SW480 (cell line): ENCODE results near the gene SKA1.
A peak's percentile ranks its signal among the peaks of the same experiment; 100 is the strongest.
"Not testable (repeated sequence)": the region's sequence is repeated elsewhere in the genome, so short reads cannot be mapped to it uniquely, and the experiment has no call there.

Experiments
- DNase-seq: peaks from one replicate; pipeline ENCODE4 v3.0.0-alpha.2; 2016; ENCODE audit warnings: low spot score

SKA1 gene

DNA sequence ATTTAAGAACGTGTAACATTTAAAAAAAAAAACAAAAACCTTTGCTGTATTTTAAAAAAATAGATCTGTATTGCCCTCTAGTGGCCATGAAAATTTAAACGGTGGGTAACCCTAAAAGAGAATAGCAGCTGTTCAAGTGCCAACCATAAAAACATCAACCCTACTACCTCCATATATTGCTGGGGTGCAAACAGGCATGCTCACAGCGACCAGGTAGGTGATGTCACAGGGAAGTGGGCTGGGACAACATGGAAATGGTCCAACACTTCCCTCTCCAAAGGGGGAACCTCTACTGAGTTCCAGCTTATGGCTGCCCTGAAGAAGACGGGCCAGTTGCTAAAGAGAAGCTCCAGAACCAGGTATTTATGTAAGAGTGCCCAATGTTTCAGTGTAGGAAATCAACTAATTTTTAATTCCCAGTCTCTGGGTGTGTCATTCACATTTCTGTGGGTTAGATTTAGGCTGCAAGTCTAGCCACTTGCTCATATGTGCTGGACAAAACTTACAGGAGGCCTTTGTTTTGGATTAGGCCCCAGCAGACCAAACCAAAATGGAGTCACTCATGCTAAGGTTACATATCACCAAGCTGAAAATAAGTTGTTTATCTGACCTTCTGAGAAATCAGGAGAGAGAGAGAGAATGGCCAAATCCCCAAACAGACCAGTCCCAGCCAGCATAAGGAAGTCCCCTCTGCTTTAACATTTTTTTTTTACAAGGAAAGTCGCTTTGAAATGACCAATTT lies 54.5 kb downstream of the SKA1 start:
- DNase-seq = peak; percentile 8

DNA sequence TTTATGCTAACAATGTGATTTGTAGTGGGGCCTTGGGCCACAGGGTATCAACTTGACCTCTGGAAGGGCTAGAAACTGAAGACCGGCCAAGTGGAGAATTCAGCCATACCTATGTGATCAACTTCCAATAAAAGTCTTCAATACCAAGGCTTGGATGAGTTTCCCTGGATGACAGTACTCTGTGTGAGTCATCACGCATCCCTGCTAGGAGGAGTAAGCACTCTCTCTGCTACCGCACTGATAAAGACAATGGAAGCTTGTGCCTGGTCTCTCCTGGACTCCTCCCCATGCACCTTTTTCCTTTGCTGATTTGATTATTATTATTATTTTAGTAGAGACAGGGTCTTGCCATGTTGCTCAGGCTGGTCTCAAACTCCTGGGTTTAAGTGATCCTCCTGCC lies 58.1 kb downstream of the SKA1 start:
- no peak for DNase-seq

DNA sequence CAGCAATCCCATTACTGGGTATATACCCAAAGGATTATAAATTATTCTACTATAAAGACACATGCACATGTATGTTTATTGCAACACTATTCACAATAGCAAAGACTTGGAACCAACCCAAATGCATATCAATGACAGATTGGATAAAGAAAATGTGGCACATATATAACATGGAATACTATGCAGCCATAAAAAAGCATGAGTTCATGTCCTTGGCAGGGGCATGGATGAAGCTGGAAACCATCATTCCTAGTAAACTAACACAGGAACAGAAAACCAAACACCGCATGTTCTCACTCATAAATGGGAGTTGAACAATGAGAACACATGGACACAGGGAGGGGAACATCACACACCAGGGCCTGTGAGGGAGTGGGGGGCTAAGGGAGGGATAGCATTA lies 61.9 kb downstream of the SKA1 start:
- not testable (repeated sequence) for DNase-seq

DNA sequence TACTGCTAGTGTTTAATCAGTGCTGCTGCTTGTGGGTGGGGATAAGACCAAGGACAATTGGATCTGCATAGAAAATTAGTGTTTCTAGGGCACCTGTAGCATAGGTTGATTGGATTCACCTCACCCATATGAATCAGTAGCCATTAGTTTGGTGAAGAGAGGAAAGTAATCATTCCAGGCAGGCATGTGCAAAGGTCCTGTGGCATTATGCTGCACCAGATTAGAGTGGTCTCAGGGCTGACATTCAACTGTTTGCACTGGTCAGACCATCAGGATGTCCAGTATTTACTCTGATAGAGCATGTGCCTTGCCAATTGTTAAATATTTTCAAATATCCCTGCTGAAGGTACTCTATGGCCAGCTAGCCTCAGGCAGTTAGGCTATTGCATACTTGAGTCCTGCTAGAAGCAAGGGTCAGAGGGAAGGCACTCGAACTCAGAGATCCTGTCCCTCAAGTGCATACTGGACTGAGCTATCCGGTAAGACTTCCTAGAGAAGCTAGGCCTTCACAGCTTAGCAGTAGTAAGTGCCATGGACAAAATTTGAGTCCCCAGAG lies 64.7 kb downstream of the SKA1 start:
- no peak for DNase-seq

DNA sequence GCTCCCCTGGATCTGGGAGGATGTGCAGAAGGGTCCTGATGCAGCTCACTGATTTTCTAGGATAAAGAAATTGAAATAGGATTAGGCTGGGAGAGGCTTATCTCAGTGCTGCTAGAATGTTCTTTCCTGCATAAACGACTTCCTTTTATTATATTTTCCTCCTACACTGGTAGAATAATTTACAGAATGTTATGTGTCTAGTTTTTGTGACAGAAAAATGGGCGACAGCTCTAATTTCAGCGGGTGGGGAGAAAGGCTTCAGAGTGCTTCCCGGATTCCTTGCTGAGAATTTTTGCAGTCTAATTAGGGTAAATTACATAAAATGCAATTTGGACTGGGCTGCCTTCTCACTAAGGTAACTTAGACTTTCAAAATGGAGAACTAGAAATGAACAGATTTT lies 66.2 kb downstream of the SKA1 start:
- no peak for DNase-seq

DNA sequence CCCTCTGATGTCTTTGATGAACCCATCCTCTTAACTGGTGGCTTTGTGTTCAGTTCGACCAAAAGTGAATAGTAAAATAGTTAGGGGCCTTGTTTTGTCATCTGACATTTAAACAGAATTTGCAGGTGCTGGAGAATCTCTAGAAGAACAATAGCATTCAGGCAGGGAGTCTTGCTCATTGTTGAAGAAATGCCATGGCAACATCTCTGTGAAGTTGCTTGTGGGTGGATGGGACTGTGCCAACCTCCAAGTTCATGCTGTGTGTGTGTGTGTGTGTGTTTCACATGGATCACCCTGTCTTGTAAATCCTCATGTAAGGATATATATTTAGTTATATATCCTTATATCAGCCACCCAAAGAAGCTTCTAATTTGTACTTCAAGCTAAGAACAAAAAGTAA lies 66.7 kb downstream of the SKA1 start:
- no peak for DNase-seq
